Skin epidermis (tissue), 12 donors: ENCODE data around the gene MYOZ1.
"Not testable (repeated sequence)": the region's sequence is repeated elsewhere in the genome, so short reads cannot be mapped to it uniquely, and the experiment has no call there.

Experiments
- H3K27ac ChIP-seq, 21 experiments: fragments of 200-600 bp; sonication (generic) in 11 of 21; one replicate each; pipeline ENCODE4 v1.5.0; 2020; ENCODE audit warnings: mild to moderate bottlenecking in 3 of 21, inconsistent platforms in 2 of 21, moderate library complexity in 2 of 21
- H3K4me3 ChIP-seq, 7 experiments: fragments of 200-600 bp; sonication (generic) in 2 of 7; one replicate each; pipeline ENCODE4 v1.5.0; 2020; ENCODE audit warnings: inconsistent platforms in 2 of 7, mild to moderate bottlenecking in 2 of 7, moderate library complexity in 1 of 7

MYOZ1 gene

GRCh38 chr10:73641328-73642060 is at the start of gene MYOZ1:
Gene MYOZ1 (minus strand): TSS chr10:73641474. CDS start chr10:73640017, 1,457 bp downstream.
- no peak within 1 kb of the TSS for H3K27ac ChIP-seq
- H3K4me3 ChIP-seq: no peak within 1 kb of the TSS

GRCh38 chr10:73690755-73691154 is 49.5 kb upstream of the MYOZ1 start:
- not testable (repeated sequence) for H3K4me3 ChIP-seq, H3K27ac ChIP-seq

- H3K27ac ChIP-seq, H3K4me3 ChIP-seq: not testable (repeated sequence)
Observed at GRCh38 chr10:73689596-73689995, 48.3 kb upstream of the MYOZ1 start.

DNA sequence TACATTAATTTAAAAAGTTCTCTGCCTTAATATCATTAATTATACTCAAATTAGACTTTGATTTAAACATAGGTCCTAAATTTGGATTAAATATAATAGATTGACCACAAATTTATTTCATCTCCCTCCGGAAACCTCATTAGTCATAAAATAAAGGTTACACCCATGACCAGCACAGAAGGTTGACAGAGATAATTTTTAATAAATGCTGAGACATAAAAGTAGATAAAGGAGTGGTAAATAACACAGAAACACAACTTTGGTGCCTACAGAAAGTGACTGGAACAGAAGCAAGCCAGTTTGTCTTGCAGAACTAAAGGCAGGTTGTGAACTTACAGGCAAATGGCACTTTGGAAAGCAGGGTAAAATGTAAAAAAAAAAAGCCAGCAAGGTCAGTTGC is 46.4 kb upstream of the MYOZ1 start:
- not testable (repeated sequence) for H3K27ac ChIP-seq, H3K4me3 ChIP-seq

DNA sequence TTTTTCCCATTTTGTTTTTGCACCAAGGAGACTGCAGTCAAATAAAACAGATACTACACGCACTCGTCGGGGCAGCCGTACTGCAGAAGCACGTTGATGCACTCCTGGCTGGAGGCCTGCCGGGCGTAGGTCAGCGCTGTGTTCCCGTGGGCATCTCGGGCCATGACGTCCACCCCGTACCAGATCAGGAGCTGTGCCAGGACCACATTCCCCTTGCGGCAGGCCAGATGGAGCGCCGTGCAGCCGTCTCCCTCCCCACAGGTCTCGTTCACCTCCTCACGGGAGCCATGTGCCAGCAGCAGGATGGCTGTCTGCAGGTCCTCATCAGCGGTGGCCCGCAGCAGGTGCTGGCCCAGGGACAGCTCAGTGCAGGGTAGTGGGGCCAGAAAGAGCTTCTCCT is 33.3 kb upstream of the MYOZ1 start:
- H3K4me3 ChIP-seq, H3K27ac ChIP-seq: not testable (repeated sequence)

- not testable (repeated sequence) for H3K27ac ChIP-seq, H3K4me3 ChIP-seq
Observed at GRCh38 chr10:73668378-73668777, 27.1 kb upstream of the MYOZ1 start.

DNA sequence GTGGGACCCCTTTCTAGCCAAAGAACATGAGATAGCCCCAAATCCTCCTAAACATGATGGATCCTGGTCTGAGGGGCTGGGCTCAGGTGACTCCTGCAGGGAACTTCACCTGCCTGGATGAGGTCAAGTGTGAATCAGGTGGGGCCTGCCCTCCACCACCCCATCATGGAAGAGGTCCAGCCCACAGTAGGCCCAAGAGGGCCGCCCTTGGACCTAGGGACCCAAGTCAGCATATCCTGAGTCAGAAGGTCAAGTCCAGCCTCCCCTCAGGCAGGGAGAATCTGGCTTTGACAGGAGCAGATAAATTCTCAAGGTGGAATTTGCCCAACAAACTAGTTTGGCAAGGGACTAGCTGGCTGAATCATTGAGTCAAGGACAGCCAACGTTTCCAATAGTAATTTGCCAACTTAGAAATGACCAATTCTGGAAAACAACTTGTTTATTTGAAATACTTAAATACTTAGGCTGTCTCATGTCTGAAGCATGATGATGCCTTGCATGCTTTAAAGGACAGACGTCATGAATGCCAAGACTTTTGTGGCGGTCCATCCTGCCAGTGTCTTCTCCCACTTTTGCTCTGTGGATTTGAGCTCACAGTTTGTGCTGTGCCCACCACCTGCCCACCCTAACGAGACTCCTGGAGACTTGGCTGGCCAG is 25.0 kb upstream of the MYOZ1 start:
- not testable (repeated sequence) for H3K4me3 ChIP-seq, H3K27ac ChIP-seq

DNA sequence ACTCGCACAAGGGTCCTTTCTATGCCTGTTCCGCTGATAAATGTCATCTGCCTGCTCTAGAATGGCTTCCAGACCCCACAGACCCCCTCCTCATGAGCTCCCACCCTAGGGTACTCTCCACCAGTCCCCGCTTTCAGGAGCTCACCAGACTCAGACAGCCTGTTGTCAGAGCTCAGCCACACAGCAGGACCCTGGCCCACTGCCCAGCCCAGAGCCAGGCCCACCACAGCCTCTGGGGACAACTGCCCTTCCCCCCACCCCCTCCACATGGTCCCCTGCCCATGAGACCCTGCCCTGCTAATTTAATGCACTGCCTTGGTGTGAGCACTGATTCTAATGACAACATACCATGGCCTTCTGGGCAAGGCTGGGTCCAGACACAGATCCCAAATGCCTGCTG is 24.3 kb upstream of the MYOZ1 start:
- H3K27ac ChIP-seq, H3K4me3 ChIP-seq: not testable (repeated sequence)

DNA sequence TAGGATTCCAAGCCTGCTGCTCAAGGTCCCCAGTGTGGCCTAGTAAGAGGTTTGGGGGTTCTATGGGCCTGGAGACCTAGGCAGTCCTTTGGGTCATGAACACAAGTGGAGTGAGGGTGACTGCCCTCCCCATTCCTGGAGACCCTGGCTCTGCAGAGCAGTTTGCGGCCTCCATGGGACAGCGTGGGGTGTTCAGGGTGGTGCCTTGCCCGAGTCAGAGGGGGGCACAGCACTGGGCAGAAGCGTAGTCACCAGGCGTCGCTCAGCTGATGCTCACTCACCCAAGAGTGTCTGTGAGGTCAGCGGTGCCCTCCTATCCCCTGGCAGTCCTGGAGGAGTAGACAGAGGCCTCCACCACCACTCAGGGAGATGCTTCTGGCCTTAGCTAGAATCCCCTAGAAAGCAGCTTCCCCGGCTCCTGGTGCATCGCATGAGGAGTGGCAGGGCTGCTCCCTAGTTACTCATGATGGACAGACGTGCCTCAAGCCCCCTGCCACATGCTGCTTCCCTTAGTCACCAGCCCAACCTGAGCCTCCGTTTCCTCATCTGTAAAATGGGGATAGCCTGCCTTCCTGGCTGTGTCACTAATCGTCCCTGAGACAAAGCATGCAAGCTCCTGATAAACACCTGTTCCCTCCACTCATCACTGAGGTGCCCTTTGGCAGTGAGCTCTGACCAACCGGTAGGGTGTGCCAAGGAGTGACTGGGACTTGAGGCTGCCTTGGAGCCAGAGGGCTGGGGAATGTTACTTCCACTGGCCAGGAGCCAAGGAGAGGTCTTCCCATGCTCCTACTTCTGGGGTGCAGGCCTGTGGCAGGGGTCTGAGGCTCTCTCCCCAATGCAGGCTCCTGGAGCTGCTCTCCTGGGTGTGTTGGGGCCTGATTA is 23.1 kb upstream of the MYOZ1 start:
- H3K4me3 ChIP-seq, H3K27ac ChIP-seq: not testable (repeated sequence)

DNA sequence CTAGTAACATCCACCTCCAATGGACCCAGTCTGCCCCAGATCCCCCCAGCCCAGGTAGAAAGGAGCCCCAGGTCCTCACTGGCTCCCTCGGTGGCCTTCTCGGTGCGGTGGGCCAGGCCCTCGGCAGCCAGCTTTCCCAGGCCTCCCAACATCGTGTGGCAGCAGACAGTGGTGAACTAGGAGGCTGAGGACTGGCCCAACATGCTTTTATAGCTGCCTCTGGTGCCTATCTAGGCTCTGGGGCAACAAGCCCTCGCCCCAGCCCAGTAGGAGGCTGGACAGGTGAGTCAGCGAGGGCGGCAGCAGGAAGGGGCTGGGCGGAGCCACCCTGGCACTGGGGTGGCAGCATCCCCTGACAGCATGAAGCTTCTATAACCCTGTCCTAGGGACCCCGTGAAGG is 22.3 kb upstream of the MYOZ1 start:
- not testable (repeated sequence) for H3K27ac ChIP-seq, H3K4me3 ChIP-seq

GRCh38 chr10:73662705-73663104 is 21.4 kb upstream of the MYOZ1 start:
- H3K4me3 ChIP-seq, H3K27ac ChIP-seq: not testable (repeated sequence)

- Histone ChIP-seq H3K27ac (no peak within 1 kb of the TSS), H3K4me3 (no peak within 1 kb of the TSS)
Observed at GRCh38 chr10:73655990-73656298, 14.7 kb upstream of the MYOZ1 start, which contains the start of gene SYNPO2L. Gene SYNPO2L (minus strand): TSS chr10:73656029. CDS start chr10:73655922, 107 bp downstream.

GRCh38 chr10:73655257-73655989 is 14.1 kb upstream of the MYOZ1 start:
- Histone ChIP-seq H3K27ac (no peak overlapping the region), H3K4me3 (no peak overlapping the region)

DNA sequence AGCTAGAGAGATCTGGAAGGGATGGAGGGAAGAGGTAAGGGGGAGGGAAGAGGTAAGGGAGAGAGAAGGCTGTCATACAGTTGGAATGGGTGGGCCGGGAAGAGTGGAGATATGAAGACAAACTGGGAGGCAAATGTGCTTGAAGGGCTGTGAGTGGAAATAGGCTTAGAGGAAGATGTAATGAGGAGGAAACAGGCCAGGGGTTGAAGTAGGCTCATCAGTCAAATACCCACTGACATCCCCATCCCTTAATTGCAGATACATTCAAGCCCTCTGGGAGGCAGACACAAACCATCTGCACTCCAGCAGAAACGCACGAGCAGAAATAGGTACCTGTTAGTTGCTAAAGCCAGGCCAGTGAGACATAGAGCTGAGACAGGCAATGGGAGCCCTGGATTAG is 12.4 kb upstream of the MYOZ1 start:
- no peak overlapping the region for H3K4me3 ChIP-seq
- no peak overlapping the region for H3K27ac ChIP-seq

GRCh38 chr10:73653195-73653594 is 11.9 kb upstream of the MYOZ1 start:
- Histone ChIP-seq H3K4me3 (no peak overlapping the region), H3K27ac (no peak overlapping the region)

GRCh38 chr10:73650537-73651331 is 9.5 kb upstream of the MYOZ1 start:
- H3K27ac ChIP-seq: no peak overlapping the region
- no peak overlapping the region for H3K4me3 ChIP-seq

DNA sequence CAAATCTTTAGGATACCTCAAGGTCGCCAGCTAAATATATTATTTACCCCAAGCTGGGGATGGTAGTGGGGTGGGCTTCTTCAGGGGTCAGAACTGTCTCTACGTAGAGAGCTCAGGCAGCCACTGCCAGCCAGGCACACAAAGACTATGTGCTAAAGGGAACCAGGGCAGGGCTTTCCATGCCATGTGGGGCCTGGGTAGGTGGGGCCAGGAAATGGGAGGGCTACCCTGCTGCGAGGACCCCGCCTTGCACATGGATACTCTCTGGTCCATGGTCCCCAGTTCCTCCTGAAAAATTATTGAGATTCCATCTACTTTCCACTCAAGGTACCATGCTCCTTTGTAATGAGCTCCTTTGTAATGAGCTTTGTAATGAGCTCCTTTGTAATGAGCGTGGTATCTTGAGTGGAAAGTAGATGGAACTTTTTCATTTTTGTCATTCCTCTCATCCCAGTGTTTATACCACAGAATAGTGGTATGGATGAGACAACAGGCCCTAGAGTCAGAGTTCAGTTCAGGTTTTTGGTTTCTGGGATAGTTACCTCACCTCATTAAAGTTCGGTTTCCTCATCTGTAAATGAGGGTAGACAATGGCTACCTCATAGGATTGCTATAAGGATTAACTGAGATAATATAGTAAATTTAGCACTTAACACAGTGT is 8.7 kb upstream of the MYOZ1 start:
- Histone ChIP-seq H3K4me3 (no peak overlapping the region), H3K27ac (no peak overlapping the region)

- H3K4me3 ChIP-seq: no peak overlapping the region
- H3K27ac ChIP-seq: no peak overlapping the region
Observed at GRCh38 chr10:73648975-73649829, 7.9 kb upstream of the MYOZ1 start.
